ENCODE results near the gene CCDC51. TPM values are rescaled to one million over a fixed set of nuclear protein-coding genes. Genes with fewer than 3 reads are reported as not detected.
"Not testable (repeated sequence)": the region's sequence is repeated elsewhere in the genome, so short reads cannot be mapped to it uniquely, and the experiment has no call there.

CCDC51 gene
- total and polyA plus RNA-seq, 4 donors, result 6.6 to 14.4 (median 11.1) TPM

DNA sequence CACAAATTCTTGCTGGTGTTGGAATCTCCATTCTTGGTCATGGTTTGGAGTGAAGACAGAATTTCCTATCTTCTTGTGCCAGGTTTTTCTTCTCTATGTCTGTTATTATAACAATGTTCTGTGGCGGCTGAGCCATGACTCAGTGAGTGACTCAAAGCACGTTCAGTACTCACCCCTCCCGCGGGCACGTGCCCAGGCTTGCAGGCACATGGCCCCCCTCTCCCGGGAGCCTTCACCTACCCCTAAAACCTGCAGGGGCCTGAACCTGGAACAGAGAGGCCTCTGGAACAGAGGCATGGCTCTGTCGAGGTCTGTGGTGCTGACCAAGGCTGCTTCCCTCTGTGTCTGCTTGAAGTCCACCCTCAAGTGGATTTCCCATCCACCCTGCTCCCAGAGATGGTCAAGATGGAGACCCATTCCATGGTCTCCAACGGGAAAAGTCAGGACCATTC, 37.6 kb downstream of the CCDC51 start:
- TF ChIP-seq, protein P1, sequence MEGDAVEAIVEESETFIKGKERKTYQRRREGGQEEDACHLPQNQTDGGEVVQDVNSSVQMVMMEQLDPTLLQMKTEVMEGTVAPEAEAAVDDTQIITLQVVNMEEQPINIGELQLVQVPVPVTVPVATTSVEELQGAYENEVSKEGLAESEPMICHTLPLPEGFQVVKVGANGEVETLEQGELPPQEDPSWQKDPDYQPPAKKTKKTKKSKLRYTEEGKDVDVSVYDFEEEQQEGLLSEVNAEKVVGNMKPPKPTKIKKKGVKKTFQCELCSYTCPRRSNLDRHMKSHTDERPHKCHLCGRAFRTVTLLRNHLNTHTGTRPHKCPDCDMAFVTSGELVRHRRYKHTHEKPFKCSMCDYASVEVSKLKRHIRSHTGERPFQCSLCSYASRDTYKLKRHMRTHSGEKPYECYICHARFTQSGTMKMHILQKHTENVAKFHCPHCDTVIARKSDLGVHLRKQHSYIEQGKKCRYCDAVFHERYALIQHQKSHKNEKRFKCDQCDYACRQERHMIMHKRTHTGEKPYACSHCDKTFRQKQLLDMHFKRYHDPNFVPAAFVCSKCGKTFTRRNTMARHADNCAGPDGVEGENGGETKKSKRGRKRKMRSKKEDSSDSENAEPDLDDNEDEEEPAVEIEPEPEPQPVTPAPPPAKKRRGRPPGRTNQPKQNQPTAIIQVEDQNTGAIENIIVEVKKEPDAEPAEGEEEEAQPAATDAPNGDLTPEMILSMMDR (IDR thresholded peaks at IDR 0.05; ENCODE audit: control extremely low read depth, extremely low read depth), result no peak
- 53 to 69% methylated on average over 8 of the region's 8 CpGs for WGBS, 2 donors
- peak overlapping the region; percentile 34 to 42 for H3K27ac ChIP-seq (ENCODE audit: low read depth in 1 of 2, low read length in 1 of 2)

DNA sequence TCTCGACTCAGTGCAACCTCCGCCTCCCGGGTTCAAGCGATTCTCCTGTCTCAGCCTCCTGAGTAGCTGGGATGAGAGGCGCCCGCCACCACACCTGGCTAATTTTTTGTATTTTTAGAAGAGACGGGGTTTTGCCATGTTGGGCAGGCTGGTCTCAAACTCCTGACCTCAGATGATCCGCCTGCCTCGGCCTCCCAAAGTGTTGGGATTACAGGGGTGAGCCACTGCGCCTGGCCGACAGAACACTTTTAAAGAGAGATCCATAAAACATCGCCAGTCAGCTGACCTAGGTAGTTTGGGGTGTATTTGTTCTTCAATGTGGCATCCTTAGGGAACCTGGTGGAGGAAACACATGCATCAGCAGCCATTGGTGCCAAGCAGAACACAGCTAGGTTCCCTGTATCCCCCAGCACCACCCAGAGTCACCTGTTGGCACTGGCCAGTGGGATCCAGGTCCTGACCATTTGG, 38.5 kb downstream of the CCDC51 start:
- peak overlapping the region in 1 of 2 donors; percentile 58 for H3K27ac ChIP-seq (ENCODE audit: low read depth in 1 of 2, low read length in 1 of 2)
- H3K27me3 ChIP-seq (ENCODE audit: control insufficient read depth in 3 of 3, insufficient read depth in 3 of 3, low read length in 2 of 3); H3K4me1 ChIP-seq (ENCODE audit: control insufficient read depth in 5 of 5, insufficient read depth in 5 of 5, low read length in 5 of 5); ATAC-seq (ENCODE audit: insufficient read depth, low FRiP score); DNase-seq; H3K9ac ChIP-seq (ENCODE audit: insufficient read depth in 1 of 2, low read length in 2 of 2); H3K9me3 ChIP-seq (ENCODE audit: control insufficient read depth in 4 of 4, insufficient read depth in 3 of 4, low read length in 3 of 4); H3K4me3 ChIP-seq: not testable (repeated sequence)
- H3K36me3 ChIP-seq (ENCODE audit: control insufficient read depth in 4 of 4, insufficient read depth in 4 of 4, low read length in 4 of 4), result peaks cover 0 to 21% (median 11%) of the 10 kb centered on the region in 4 donors
- whole genome bisulfite sequencing, 2 donors, result 91 to 94% methylated on average over 12 of the region's 12 CpGs

More for the DNA sequence above, 37.6 kb downstream of the CCDC51 start:
- H3K9ac ChIP-seq (ENCODE audit: insufficient read depth in 1 of 2, low read length in 2 of 2), result no peak overlapping the region
- H3K27me3 ChIP-seq (ENCODE audit: control insufficient read depth in 3 of 3, insufficient read depth in 3 of 3, low read length in 2 of 3), result no peaks in the 10 kb centered on the region
- no peaks in the 10 kb centered on the region for H3K4me1 ChIP-seq (ENCODE audit: control insufficient read depth in 5 of 5, insufficient read depth in 5 of 5, low read length in 5 of 5)
- no peak overlapping the region for H3K4me3 ChIP-seq
- no peaks in the 10 kb centered on the region for H3K9me3 ChIP-seq (ENCODE audit: control insufficient read depth in 4 of 4, insufficient read depth in 3 of 4, low read length in 3 of 4)
- DNase-seq (peak; percentile 50 to 77 (median 68)), ATAC-seq (ENCODE audit: insufficient read depth, low FRiP score) (no peak)
- peaks cover 0 to 29% (median 18%) of the 10 kb centered on the region in 4 donors for H3K36me3 ChIP-seq (ENCODE audit: control insufficient read depth in 4 of 4, insufficient read depth in 4 of 4, low read length in 4 of 4)

DNA sequence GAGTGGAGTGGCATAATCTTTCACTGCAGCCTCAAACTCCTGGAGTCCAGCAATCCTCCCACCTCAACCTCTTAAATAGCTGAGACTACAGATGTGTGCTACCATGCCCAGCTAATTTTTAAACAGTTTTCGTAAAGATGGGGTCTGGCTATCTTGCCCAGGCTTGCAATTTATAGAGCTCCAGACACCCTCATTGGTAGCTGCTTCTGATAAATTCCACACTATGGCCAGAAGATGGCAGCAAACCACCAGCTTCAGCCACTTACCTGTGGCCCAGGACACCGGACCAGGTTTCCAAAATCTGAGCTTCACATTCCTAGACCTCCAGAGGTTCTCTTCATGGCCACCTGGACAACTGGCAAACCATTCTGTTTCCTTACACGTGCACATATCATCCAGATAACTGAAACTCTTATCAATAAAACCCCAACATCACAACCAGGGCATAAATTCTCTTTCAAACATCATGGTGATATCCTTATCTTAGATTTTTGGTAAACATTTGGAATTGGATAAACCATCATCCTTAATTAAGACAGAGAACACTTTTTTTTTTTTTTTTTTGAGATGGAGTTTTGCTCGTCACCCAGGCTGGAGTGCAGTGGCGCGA, 39.0 kb downstream of the CCDC51 start:
- ATAC-seq (ENCODE audit: insufficient read depth, low FRiP score), result peak; percentile 59
- H3K4me3 ChIP-seq, result no peak overlapping the region
- 59 to 63% methylated on average over 6 of the region's 6 CpGs for WGBS, 2 donors

More for the DNA sequence above, 39.0 kb downstream of the CCDC51 start:
- H3K27me3 ChIP-seq (ENCODE audit: control insufficient read depth in 3 of 3, insufficient read depth in 3 of 3, low read length in 2 of 3), result no peaks in the 10 kb centered on the region
- no peak overlapping the region for H3K27ac ChIP-seq (ENCODE audit: low read depth in 1 of 2, low read length in 1 of 2)
- TF ChIP-seq, protein P1 (IDR thresholded peaks at IDR 0.05; ENCODE audit: control extremely low read depth, extremely low read depth), result peak; percentile 90
- peaks cover 0 to 16% (median 7%) of the 10 kb centered on the region in 4 donors for H3K36me3 ChIP-seq (ENCODE audit: control insufficient read depth in 4 of 4, insufficient read depth in 4 of 4, low read length in 4 of 4)
- H3K9ac ChIP-seq (ENCODE audit: insufficient read depth in 1 of 2, low read length in 2 of 2), result no peak overlapping the region
- no peaks in the 10 kb centered on the region for H3K4me1 ChIP-seq (ENCODE audit: control insufficient read depth in 5 of 5, insufficient read depth in 5 of 5, low read length in 5 of 5)
- peak; percentile 53 to 65 (median 62) for DNase-seq
- no peaks in the 10 kb centered on the region for H3K9me3 ChIP-seq (ENCODE audit: control insufficient read depth in 4 of 4, insufficient read depth in 3 of 4, low read length in 3 of 4)

All from lung (tissue), 12 donors.